GM18499 (cell line): ENCODE measurements around the gene ZNF385A.

Experiments used
- ATAC-seq: cut with Tn5 transposase; IDR thresholded peaks from one replicate; pipeline ENCODE4 v1.9.1; 2021; ENCODE audit warnings: moderate number of reproducible peaks; ENCODE audit not compliant: insufficient read depth, unreplicated experiment

Gene ZNF385A

DNA sequence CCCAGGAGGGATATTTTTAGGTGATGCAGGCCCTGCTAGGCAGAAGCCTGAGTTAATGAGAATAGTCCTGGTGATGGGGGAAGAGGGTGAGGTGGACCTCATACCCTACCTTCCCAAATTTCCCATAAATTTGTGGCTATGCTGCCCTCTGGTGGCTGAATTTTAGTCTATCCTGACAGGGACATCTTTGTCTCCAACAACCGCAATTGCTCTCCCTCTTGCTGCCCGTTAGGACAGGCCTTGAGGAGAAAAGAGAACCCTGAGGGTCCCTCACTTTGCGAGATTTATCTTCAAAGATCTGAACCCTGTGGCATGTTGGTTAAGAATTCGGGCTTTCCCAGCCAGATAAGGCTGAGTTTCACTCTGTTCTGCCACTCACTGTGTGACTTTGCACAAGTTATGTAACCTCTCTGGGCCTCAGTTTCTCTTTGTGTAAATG is 9.8 kb upstream of the ZNF385A start:
- no peak for ATAC-seq

DNA sequence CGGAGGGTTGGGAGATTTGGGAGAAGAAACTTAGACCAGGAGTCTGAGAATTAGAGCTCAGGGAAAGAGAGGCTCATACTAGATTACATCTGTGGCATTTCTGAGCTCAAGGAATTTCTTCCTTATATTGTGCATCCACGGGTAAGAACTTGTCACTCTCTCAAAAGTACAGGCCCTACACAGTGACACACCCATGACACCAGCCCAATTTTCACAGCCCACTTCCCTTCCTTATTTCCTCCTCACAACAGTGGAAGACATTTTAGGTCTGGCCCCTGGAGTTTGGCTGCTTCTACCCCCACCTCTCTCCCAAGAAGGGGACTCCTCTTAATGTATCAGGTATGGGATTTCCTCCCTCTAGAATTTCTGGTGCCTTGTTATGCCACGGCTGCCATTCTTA is 9.2 kb upstream of the ZNF385A start:
- ATAC-seq = no peak

DNA sequence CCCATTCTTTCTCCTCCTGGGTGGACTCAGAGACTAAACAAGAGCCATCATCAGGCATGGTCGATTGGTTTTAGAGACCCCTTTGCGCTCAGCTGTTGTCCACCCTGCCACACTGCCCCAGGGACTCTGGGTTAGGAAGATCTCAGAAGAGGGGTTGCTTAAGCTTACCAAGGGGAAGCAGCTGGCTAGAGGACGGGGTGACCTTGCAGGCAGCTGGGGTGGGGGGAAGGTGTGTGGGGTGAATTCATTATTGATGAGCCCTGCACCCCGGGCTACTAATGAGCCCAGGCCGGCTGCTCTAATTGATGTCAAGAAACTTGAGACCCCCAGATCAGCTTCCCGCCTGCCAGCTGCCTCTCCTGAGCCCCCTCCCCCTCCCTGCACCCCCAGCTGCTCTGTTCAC is 8.7 kb upstream of the ZNF385A start:
- ATAC-seq = no peak

- no peak for ATAC-seq
Observed at GRCh38 chr12:54392485-54393206, 8.1 kb upstream of the ZNF385A start.

GRCh38 chr12:54390668-54391551 is 6.4 kb upstream of the ZNF385A start:
- ATAC-seq = no peak

- ATAC-seq = no peak
Observed at GRCh38 chr12:54390176-54390667, 5.7 kb upstream of the ZNF385A start.

- ATAC-seq = no peak
Observed at GRCh38 chr12:54389607-54390175, 5.2 kb upstream of the ZNF385A start.

- no peak for ATAC-seq
Observed at GRCh38 chr12:54389134-54389508, 4.6 kb upstream of the ZNF385A start.

DNA sequence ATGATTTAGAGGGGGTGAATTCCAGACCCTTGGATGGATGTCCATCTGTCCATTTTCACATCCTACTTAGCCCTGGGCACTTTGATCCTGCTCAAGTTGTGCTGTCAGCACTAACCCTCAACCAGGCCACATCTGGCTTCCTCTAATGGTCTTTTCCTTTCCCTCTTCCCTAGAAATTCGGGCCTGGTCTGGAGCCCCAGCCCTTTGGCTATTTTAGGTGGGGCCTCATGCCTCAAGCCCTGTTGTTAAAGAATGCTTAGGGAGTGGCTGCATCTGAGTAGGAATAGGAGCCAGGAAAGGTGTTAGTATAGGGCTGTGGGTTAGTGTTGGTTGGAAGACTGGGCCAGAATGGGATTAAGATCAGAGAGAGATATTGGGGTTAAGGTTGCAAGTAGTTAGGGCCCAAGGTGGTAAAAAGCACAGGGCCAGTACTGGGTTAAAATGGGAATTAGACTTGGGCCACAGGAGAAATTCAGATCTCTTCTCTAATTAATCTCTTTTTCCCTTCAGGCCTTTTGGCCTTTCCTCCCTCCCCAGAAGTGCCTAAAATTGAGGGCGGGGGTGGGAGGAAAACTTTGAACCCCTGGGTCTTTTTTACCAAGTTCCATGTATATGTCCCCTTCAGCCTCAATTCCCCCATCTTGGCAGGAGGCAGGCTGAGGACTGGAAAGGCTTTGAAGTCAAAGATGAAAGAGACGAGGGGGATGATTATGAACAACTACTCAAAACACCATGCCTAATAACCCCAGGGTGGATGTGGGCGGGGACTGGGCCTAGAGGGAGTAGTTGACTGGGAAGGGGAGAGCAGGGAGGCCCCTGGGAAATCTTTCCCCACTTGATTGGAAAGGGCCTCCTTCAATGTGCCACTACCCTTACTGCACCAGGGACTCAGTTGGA is 4.0 kb upstream of the ZNF385A start:
- no peak for ATAC-seq

- no peak for ATAC-seq
Observed at GRCh38 chr12:54387114-54387467, 2.6 kb upstream of the ZNF385A start.

- no peak for ATAC-seq
Observed at GRCh38 chr12:54386403-54387113, 2.0 kb upstream of the ZNF385A start.

DNA sequence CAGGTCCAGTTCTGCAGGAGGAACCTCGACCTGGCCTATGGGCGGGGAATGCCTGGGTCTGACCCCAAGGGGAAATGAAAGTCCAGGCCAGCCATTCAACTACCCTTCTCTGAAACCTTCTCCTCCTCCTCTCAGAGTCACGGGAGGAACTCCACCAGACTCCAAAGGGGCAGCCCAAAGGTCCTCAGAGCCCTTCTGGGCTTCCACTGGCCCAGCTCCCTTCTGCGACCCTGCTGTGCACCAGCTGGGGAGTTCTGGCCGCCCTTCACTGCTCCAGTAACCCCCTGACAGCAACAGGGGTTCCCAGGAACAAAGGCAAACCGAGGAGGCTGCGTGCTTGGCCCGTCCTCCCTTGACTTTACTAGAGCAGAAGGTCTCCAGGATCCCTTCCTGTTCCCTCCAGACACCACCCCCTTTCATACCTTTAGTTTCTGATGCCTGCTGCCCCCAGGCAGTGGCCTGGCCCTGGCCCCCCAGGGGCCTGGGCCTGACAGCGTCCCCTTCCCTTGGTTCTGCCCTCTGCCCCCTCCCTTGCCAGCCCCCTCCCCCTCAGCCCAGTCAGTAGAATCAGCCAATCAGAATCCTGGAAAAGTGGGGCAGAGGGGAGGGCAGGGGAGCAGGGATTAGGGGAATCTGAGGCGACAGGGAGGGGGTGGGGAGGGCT is 850 bp upstream of the ZNF385A start:
- ATAC-seq = no peak

DNA sequence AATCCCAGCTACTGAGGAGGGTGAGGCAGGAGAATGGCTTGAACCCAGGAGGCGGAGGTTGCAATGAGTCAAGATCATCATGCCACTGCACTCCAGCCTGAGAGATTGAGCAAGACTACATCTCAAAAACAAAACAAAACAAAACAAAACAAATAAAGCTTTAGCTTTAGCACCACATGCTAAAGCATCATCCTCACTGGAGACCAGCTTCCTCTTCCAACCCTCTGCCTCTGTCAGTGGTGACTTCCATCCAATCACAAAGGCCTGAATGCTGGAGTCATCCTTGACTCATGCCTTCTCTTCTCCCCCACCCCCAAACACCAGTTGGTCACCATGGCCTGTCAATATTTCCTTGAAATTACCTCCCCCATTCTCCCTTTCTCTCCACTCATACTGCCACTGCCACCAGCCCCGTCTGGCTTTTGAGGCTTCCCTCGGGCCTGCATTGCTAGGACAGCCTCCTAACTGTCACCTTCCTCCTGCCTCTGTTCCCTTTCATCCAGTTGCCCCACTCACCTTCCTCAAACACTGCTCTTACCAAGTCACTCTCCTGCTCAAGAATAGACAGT is 1.4 kb downstream of the ZNF385A start:
- no peak for ATAC-seq

DNA sequence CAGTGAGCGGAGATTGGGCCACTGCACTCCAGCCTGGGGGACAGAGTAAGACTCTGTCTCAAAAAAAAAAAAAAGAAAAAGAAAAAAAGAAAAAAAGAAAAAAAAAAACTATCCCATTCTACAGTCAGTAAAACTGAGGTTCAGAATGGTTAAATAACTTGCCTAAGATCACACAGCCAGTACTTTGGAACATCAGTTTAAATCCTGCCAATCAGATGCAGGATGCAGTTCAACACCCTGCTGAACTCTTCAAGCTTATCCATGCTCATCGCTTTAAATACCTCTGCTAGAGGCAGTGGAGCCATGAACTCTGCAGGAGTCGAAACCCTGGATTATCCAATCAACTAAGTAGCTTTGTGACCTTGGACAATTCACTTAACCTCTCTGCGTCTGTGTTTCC is 3.4 kb downstream of the ZNF385A start:
- ATAC-seq = no peak

GRCh38 chr12:54379398-54380201 is 4.9 kb downstream of the ZNF385A start:
- ATAC-seq = no peak

DNA sequence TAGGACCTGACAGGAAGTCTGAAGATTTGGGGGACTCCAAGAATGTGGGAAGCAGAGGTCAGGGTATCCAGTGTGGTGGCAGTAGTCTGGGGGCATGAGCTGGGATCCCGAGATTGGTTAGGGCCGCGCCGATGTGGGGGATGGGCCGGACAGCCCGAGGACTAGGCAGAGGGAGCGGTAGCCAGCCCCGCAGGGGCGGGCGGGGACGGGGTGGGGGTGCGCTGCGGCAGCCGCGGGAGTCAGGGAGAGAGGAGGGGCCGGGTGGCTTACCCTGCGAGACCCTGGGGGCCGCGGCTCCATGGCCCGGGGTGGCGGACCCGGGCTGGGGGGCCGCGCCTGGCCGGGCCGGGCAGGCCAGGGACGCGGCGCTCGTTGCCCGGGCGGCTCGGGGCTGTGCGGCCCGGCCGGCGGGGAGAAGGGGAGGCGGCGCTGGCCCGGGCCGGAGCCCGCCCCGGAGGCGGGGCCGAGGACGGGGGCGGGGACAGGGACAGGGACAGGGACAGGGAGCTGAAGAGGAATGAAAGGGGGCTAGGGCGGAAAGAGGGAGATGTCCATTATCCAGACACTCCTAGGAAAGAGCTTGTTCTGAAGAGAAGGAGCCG is 5.6 kb downstream of the ZNF385A start:
- ATAC-seq = no peak

GRCh38 chr12:54377797-54378515 is 6.6 kb downstream of the ZNF385A start:
- no peak for ATAC-seq
